Measurements from ENCODE around the gene CHID1. TPM values are rescaled to one million over a fixed set of nuclear protein-coding genes. Genes with fewer than 3 reads are reported as not detected.

Gene CHID1
- total and polyA plus RNA-seq, 2 experiments from 2014 or later = 54.1 to 67.3 TPM

DNA sequence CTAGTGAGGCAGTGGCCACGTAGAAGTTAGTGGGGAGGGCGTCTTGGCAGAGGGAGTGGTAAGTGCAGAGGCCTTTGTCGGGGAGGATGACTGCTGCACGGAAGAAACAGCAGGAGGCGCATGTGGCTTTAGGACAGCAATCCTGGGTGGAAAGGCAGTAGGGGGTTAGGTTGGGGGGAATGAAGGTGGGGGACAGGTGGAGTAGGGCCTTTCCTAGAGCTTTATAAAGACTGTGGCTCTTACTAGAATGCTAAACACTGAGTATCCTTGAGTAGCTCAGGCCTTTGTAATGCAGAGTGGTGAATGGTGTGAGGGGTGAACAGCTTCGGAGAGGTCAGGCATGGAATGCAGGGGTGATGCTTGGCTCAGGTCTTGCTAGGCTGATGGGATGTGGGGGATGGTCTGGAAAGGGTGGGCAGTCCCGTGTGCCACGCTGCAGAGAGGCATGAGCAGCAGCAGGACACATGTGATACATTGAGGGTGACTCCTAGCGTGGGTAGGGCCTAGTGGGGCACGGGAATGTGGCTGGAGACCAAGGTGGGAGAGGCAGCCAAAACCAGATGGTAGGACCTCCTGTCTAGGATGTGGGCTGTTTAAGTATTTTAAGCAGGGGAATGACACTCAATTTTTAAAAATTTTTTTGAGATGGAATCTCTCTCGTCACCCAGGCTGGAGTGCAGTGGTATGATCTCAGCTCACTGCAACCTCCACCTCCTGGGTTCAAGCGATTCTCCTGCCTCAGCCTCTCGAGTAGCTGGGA lies 34.3 kb upstream of the CHID1 start:
- Histone ChIP-seq H3K4me1 (ENCODE audit: insufficient read depth) (peaks cover 58% of the 10 kb centered on the region), H3K36me3 (ENCODE audit: insufficient read depth) (peaks cover 3% of the 10 kb centered on the region; the same call in 1 of the 2 replicates), H3K79me2 (replicated peaks; ENCODE audit: insufficient read depth) (peaks cover 82% of the 10 kb centered on the region), H3K27ac (ENCODE audit: low read depth) (peak overlapping the region; percentile 95), H2AFZ (no peak overlapping the region), H4K20me1 (replicated peaks; ENCODE audit: insufficient read depth) (no peaks in the 10 kb centered on the region), H3K9me2 (ENCODE audit: insufficient read depth) (no peaks in the 10 kb centered on the region), H3F3A (replicated peaks; ENCODE audit: low read depth) (peaks cover 3% of the 10 kb centered on the region; the same call in 1 of the 2 replicates), H3K27me3 (ENCODE audit: insufficient read depth) (no peaks in the 10 kb centered on the region), H3K4me2 (peak overlapping the region; percentile 63), H3K4me3 (peak overlapping the region; percentile 31; the same call in 1 of the 2 replicates)
- peaks cover 9% of the 10 kb centered on the region for H3K27me3 Mint-ChIP-seq (ENCODE audit: insufficient read depth, low read depth, poor library complexity)
- H3K9me3 Mint-ChIP-seq = peaks cover 3% of the 10 kb centered on the region; the same call in 2 of the 3 replicates
- peak; percentile 97 for DNase-seq (ENCODE audit: low spot score)
- TF ChIP-seq STAT1 (IDR thresholded peaks at IDR 0.05; ENCODE audit: unreplicated experiment) (no peak), ZNF331 (CRISPR knock-in tag; IDR thresholded peaks at IDR 0.05; ENCODE audit: low read depth) (no peak), EZH2phosphoT487 (IDR thresholded peaks at IDR 0.05; ENCODE audit: unreplicated experiment) (no peak), ZNF114 (CRISPR knock-in tag; IDR thresholded peaks at IDR 0.05) (0 out of 2 replicates have a peak, but pooled peaks have one; percentile 52), CREB1 (CRISPR knock-in tag; IDR thresholded peaks at IDR 0.05; ENCODE audit: low read depth) (peak; percentile 59), NANOG (IDR thresholded peaks at IDR 0.05; ENCODE audit: borderline replicate concordance) (peak; percentile 86), POLR2AphosphoS5 (IDR thresholded peaks at IDR 0.05; ENCODE audit: low read depth) (peak; percentile 31; the same call in 1 of the 2 replicates), ZNF462 (CRISPR knock-in tag; IDR thresholded peaks at IDR 0.05) (peak; percentile 87; the same call in 1 of the 2 replicates), JUNB (IDR thresholded peaks at IDR 0.05; ENCODE audit: unreplicated experiment) (no peak), EZH2 (IDR thresholded peaks at IDR 0.05; ENCODE audit: low read depth, unreplicated experiment) (no peak)
- TF ChIP-seq, protein P1, sequence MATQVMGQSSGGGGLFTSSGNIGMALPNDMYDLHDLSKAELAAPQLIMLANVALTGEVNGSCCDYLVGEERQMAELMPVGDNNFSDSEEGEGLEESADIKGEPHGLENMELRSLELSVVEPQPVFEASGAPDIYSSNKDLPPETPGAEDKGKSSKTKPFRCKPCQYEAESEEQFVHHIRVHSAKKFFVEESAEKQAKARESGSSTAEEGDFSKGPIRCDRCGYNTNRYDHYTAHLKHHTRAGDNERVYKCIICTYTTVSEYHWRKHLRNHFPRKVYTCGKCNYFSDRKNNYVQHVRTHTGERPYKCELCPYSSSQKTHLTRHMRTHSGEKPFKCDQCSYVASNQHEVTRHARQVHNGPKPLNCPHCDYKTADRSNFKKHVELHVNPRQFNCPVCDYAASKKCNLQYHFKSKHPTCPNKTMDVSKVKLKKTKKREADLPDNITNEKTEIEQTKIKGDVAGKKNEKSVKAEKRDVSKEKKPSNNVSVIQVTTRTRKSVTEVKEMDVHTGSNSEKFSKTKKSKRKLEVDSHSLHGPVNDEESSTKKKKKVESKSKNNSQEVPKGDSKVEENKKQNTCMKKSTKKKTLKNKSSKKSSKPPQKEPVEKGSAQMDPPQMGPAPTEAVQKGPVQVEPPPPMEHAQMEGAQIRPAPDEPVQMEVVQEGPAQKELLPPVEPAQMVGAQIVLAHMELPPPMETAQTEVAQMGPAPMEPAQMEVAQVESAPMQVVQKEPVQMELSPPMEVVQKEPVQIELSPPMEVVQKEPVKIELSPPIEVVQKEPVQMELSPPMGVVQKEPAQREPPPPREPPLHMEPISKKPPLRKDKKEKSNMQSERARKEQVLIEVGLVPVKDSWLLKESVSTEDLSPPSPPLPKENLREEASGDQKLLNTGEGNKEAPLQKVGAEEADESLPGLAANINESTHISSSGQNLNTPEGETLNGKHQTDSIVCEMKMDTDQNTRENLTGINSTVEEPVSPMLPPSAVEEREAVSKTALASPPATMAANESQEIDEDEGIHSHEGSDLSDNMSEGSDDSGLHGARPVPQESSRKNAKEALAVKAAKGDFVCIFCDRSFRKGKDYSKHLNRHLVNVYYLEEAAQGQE (IDR thresholded peaks at IDR 0.05; ENCODE audit: unreplicated experiment) = no peak
- TF ChIP-seq, protein P2, sequence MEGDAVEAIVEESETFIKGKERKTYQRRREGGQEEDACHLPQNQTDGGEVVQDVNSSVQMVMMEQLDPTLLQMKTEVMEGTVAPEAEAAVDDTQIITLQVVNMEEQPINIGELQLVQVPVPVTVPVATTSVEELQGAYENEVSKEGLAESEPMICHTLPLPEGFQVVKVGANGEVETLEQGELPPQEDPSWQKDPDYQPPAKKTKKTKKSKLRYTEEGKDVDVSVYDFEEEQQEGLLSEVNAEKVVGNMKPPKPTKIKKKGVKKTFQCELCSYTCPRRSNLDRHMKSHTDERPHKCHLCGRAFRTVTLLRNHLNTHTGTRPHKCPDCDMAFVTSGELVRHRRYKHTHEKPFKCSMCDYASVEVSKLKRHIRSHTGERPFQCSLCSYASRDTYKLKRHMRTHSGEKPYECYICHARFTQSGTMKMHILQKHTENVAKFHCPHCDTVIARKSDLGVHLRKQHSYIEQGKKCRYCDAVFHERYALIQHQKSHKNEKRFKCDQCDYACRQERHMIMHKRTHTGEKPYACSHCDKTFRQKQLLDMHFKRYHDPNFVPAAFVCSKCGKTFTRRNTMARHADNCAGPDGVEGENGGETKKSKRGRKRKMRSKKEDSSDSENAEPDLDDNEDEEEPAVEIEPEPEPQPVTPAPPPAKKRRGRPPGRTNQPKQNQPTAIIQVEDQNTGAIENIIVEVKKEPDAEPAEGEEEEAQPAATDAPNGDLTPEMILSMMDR (conservative IDR thresholded peaks at IDR 0.05; ENCODE audit: low read depth in 2 of 2) = peak; percentile 43 to 78; a peak in 3 of 4 replicates
- TF ChIP-seq, protein P3, sequence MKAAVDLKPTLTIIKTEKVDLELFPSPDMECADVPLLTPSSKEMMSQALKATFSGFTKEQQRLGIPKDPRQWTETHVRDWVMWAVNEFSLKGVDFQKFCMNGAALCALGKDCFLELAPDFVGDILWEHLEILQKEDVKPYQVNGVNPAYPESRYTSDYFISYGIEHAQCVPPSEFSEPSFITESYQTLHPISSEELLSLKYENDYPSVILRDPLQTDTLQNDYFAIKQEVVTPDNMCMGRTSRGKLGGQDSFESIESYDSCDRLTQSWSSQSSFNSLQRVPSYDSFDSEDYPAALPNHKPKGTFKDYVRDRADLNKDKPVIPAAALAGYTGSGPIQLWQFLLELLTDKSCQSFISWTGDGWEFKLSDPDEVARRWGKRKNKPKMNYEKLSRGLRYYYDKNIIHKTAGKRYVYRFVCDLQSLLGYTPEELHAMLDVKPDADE (IDR thresholded peaks at IDR 0.05) = no peak
- H3K36me3 Mint-ChIP-seq (ENCODE audit: low read depth) = peaks cover 27% of the 10 kb centered on the region
- H3K4me3 Mint-ChIP-seq = peak overlapping the region; percentile 38
- ATAC-seq = peak; percentile 95
- peak overlapping the region; percentile 98 for H3K27ac Mint-ChIP-seq
- peaks cover 58% of the 10 kb centered on the region for H3K4me1 Mint-ChIP-seq

All from GM23338 (cell line).